ENCODE results near the gene PPIL1.
A peak's percentile ranks its signal among the peaks of the same experiment; 100 is the strongest.

Gene PPIL1

DNA sequence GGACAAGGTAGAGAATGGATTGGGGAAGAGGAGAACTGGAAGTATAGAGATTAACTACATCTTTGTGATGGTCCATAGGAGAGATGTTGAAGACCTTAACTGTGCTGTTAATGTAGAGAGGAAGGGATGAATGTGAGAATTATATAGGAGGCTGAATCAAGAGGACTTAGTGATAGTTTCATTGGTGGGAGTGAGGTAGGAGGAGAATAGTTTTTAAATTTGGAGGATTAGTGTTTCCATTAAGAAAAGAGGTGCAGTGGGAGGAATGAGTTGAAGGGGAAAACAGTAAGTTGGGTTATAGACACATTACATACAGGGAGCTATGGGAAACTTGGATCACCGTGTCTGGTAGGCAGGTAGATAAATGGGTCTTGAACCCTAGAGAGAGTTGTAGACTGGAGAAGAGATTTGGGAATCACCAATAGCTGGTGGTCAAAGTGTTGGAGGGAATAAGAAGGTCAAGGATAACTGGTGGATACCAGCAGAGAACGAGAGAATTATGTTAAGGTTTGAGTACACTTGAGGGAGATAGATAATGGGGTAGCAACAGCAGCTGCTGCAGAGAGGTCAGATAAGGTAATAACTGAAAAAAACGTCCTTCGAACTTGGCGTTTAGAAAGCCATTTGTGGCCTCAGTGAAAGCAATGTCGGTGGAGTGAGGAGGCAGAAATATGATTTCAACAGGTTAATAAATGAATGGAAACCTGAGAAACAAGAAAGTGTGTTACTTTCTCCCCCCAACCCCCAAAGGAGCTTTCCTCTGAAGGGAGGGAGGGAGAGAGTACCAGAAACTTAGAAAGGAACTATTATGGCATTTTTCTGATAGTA, 14.3 kb upstream of the PPIL1 start:
- DNase-seq (ENCODE audit: low read depth in 4 of 4, low spot score in 1 of 4) = no peak

DNA sequence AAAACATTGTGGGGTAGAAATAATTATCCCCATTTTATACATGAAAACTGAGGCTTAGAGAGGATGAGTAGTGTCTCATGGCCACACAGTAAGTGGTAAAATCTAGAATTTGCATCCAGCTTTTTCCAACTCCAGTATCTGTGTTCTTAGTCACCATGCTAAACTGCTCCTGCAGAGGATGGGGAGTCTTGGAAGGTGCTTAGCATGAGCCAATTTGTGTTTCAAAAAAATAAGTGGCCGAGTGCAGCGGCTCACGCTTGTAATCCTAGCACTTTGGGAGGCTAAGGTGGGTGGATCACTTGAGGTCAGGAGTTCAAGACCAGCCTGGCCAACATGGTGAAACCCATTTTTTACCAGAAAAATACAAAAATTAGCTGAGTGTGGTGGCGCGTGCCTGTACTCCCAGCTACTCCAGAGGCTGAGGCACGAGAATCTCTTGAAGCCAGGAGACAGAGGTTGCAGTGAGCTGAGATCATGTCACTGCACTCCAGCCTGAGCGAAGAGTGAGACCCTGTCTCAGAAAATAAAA, 13.6 kb upstream of the PPIL1 start:
- DNase-seq (ENCODE audit: low read depth in 4 of 4, low spot score in 1 of 4) = no peak

DNA sequence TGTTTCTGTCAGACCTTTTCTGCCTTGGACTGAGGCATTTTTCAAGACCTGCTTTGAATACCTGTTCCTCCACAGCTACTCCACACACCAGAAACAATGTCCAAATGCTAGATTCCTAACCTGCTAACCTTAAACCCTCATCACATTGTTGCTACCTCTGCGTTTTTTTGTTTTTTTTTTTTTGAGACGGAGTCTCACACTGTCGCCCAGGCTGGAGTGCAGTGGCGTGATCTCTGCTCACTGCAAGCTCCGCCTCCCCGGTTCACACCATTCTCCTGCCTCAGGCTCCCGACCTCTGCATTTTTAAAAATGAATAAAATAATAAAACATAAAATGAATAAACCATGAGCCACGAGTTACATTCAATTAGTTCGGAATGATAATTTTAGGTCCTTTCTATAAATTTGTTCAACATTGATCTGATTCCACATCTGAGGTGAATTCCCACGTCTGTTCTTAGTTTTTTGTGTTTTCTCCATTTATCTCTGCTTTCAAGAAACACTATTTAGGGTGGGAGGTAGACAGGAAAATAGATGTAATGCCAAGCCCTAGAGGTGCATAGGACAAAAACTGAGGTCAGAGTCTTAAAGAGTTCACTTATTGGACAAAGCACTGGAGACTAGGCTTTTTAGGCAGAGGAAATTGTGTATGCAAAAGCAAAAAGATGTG, 12.5 kb upstream of the PPIL1 start:
- DNase-seq (ENCODE audit: low read depth in 4 of 4, low spot score in 1 of 4) = no peak

DNA sequence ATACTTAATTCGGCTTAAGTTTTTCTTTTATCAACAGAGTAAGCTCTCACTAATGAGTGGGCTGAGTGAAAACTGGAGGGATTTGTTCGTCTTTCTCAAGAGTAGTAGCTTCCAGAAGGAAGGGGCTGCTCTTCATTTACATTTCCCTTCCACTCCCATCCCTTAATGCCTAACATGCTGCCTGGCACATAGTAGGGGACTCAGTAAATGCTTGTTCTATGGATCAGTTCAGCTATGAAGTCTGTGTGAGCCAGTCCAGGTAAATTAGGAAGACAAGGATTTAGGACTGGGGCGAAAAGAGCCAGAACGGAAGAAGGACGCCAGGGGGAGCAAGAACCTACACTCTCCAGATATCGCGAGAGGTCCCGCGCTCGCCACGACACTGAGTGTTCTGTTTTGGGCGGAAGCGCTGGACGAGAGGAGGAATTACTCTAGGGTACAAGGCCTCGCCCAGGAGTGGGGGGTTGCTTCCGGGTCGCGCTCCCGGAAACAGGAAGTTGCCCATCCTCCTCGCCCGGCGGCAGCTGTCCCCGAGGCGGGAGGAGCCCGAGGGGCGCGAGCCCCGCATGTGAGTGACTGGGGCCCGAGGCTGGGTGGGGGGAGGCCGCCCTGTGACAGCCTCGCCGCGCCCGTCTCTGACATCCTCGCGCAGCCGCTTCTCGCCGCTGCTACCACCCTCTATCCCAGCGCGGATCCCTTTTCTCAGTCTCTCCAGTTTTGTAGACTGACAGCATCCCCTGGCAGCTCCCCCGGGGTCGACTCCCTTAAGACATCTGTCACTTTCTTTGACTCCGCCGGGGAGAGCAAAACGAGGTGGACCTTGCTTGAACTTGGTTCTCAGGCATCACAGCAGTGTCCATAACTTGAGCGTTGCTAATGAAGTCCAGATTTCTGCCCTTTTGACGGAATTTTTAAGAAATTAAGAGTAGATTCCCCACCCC, 11.1 kb upstream of the PPIL1 start, which contains the start of gene C6orf89:
C6orf89 (plus strand) TSS at position 492 of the 941 bp plus-strand sequence. CDS start 13,493 bp downstream, outside the sequence.
- peak; percentile 91 to 96 (median 94) for DNase-seq (ENCODE audit: low read depth in 4 of 4, low spot score in 1 of 4)

DNA sequence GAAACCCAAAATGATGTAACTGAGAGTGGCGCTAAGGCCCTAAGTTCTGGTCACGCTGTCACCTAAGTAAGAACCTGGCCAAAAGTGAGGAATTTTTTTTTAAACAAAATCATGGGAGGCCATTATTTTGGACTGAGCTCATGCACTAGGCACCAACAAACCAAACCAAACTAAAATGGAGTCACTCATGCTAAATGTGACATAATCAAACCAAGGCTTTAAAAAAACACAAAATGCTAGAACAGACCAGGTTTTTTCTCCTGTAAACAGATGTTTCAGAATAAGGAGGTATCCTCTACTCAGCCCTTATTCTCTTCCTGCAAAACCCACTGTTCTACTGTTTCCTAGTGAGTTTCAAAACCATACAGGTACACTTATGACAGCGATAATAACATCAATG, 10.0 kb upstream of the PPIL1 start:
- DNase-seq (ENCODE audit: low read depth in 4 of 4, low spot score in 1 of 4) = no peak

DNA sequence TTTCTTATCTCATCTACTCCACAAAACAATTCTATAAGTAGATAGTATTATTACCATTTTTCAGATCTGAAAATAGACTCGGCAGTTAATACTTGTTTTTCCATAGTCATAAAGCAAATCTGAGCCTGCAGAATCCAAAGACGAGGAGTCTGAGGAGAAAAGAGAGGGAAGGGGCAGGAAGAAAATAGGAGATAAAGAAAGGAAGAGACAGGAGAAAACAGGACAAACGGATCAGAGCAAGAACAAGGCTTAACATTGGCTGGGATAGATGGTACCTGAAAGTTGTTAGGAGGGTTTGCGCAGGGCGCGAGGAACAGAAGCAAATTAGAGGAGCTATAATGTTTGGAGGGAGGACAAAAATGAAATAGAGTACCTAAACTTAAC, 639 bp upstream of the PPIL1 start:
- DNase-seq (ENCODE audit: low read depth in 4 of 4, low spot score in 1 of 4) = no peak

DNA sequence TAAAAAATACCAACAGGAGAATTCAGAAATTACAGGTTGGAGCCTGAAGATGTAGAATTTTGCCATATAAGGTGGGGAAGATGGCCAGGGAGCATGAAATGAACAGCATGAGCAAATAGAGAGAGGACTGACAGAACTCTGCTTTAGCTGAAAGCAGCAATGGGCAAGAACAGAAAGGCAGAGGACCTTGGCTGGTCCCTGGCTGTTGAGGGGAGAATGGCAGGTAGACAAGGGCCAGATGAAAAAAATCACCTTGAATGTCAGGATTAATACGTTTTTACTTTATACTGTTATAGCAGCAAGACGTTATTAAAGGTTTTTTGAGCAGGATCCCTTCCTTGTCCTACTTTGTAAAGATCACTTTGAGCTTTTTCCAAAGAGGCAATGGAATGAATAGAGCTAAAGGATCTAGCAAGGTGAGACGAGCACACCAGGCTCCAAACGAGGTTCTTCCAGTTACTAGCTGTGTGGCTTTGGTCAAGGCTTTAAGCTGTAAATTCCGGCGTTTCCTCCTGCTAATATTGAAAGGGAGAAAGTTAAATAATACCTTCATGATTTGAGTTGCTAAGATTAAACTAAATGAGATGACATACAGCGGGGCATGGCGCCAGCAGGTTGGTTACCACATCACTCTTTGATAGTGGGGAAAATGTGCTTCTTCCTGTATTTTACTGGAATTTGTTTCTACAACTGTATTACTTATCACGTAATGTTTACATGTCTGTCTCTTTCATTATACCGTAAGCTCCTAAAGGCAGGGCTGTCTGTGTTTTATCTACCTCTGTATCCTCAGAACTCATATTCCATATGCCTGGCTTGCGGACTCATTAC, 776 bp downstream of the PPIL1 start:
- no peak for DNase-seq (ENCODE audit: low read depth in 4 of 4, low spot score in 1 of 4)

DNA sequence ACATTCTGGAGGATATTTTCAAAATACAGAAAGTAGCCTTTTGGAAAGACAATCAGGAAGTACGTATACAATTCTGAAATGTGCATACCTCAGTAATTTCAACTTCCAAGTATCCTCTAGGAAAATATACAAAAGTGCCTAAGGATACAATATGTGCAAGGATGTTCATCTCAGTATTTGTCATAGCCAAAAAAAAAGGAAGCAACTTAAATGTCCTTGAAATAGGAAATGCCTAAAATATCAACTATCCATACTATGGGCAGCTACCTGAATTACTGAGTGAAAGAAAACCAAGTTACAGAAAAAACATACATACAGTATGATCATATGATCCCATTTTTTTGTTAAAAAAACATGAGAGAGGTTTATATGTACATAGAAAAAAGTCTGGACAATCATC, 1.5 kb downstream of the PPIL1 start:
- DNase-seq (ENCODE audit: low read depth in 4 of 4, low spot score in 1 of 4) = no peak

DNA sequence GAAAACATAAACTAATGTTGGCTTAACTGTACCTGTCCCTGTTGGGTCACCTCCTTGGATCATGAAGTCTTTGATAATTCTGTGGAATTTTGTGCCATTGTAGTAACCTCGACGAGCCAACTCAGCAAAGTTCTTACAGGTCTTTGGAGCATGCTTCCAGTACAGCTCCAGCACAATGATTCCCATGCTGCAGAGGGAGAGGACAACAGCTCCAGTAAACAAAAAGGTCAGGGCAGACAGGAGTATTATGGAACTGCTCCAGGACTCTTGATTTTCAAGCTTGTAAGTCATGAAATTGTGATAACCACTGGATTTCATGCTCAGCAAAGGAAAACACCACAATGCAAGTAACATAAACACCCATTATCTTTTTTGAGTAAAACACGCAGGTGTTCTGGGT, 2.9 kb downstream of the PPIL1 start:
- no peak for DNase-seq (ENCODE audit: low read depth in 4 of 4, low spot score in 1 of 4)

DNA sequence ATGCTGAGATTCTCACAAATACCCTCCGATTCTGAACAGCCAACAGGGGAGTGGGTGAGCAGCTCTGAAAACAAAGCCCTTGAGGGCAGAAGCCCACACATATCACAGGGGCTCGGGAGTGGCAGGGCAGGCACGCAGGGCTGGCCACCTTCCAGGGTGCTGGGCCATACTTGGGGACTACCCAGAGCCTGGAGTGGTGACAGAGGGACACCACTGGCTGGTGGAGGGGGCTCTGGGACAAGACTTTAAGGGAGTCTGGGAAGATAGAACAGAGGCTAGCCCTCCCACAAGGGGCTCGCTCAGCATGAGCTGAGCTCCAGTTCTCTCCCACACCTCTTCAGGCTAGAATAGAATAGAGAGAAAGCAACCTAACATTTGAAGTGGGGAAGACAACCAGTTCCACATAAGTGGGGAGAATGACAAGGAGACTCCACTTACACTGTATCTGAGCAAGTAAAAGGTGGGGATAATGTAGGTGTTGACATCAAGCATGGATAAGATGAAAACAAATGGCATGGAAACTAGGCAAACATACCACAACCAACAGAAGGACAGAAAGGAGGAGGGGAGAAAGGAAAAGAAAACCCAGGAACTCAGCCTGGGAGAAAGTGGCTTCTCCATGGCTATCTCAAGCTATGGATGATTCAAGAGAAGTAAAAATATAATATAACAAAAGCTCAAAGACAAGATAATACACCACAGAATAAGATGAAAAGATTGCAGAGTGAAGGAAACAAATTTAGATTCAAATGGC, 7.0 kb downstream of the PPIL1 start:
- DNase-seq (ENCODE audit: low read depth in 4 of 4, low spot score in 1 of 4) = no peak

DNA sequence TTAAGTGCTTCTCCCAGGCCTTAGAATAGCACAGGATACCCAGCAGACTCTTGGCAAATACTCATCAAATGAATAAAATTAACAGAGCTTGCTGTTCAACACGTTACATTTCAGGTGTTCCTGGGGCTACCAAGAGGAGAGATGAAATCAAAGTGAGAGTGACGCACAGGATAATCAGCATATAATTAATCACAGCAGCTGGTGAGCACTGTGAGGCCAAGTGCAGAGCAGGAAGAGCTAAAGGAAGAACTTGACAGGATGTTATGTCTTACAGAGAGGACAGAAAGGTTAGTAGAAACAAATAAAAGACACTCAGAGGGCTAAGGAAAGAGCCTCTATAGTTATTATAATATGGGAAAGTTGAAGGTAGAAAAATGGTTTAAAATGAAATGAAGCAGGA, 8.8 kb downstream of the PPIL1 start:
- no peak for DNase-seq (ENCODE audit: low read depth in 4 of 4, low spot score in 1 of 4)

DNA sequence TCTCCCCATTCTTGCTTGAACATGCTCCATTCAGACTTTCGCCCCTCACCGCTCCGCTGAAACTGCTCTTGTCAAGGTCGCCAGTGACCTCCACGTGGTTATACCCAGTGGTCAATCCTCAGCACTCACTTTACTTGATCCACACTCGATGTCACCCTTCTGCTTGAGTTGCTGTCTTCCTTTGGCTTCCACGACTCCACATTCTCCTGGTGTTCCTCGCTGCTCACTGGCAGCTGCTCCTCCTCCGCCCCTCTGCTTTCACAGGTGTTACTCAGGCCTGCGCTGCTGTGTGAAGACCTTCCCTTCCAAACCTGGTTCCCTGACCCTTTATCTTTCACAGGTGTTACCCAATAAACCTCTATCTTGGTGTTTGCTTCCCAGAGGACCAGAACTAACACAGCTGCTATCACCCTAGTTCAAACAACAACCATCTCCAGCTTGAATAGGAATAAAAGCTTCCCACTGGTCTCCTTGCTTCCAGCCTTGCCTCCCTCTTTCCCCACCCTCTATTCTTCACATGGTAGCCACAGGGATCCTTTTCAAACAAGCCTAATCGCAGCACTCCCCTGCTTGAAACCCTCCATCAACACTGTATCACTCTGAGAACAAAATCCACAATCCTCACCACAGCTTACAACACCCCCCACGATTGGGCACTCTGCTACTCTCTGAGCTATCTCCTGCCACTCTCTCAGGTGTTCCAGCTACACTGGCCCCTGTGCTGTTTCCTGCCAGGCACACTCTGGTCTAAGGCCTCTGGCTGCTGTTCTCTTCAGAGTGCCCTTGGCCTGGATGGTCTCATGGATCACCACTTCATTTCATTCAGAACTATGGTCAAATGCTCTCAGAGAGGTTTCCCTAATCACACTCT, 10.7 kb downstream of the PPIL1 start:
- no peak for DNase-seq (ENCODE audit: low read depth in 4 of 4, low spot score in 1 of 4)

DNA sequence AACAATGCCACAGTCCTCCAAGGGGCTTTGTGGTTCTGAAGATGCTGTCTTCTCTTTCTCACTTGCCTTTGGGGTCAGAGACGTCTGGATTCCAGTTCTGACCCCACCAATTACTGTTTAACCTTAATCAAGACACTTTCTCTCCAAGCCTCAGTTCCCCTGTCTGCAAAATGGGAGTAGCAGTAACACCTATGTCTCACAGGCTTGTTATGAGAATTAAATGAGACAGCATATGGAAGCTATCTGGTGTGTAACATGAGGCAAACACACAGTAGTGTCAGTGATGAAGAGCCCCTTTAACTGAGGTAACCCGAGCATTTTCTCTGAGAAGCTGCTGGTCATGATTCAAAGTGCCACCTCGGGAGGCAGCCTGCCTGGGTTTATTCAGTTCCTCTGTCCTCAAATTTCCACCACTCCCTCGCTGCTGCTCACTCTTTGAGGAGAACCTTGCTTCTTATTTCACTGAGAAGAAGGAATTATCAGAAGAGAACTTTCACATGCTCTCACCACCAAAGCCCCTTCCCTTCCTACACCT, 11.7 kb downstream of the PPIL1 start:
- DNase-seq (ENCODE audit: low read depth in 4 of 4, low spot score in 1 of 4) = no peak

DNA sequence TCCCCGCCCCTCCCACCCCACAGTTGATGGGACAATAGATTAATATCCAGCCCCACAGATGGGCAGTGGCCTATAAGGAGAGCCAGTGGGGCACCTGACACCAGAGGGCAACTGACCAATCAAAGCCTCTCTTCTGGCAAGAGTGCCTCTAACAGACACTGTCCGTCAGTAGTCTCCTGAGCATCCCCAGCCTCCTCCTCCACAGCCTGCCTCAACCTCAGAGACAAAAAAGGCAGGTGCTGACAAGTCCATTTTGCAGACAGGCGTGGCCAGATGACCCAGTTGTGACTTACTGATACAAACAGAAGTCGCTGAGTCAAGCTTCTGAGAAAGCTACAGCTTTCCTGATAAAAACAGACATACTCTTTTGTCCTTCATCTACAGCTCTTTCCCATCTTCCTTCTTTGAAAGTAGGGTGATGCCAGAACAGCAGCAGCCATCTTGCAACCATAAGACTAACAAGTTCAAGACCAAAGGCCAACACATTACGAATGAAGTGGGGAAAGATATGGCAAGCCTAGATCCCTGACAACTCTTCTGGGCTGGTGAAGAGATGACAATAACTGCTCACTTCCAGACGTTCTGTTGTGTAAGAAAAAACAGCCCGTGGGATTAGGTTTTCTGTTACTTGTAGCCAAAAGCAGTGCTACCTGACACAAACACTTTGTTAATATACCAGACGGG, 12.3 kb downstream of the PPIL1 start:
- DNase-seq (ENCODE audit: low read depth in 4 of 4, low spot score in 1 of 4) = no peak

DNA sequence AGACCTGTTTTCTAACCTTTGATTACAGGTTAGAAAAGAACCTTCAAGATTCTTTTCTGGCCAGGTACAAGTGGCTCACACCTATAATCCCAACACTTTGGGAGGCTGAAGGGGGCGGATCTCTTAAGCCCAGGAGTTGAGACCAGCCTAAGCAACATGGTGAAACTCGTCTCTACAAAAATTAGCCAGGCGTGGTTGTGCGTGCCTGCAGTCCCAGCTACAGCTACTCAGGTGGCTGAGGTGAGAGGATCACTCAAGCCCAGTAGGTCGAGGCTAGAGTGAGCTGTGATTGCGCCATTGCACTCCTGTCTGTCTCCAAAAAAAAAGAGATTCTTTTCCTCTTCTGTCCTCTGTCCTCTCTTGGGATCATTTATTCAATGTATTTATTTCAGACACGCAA, 14.5 kb downstream of the PPIL1 start:
- DNase-seq (ENCODE audit: low read depth in 4 of 4, low spot score in 1 of 4) = no peak

DNA sequence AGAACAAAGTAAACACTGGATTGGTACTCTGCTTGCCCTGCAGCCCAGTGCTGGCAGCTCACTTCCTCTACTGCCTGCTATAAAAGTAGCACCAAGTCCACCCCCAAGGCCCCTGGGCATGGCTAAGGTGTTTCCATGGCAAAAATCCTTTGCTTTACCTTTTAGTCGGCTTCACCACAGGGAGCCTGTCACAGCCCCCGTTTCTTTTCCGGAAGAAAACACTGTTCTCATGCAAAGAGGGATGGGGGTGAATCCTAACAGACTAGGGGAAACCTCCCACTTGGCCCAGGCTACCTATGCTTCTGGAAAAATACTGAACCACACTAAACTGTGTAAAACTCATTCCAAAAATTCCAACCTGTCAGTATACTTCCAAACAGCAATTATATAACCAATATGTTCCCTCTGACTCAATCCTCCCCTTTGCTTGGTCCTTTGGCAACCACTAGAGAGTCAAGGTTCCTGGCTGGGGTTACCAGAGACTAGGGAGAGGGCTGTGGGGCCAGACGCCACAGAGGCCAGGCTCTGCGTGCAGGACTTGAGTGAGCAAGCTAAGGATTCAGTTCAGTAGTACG, 16.1 kb downstream of the PPIL1 start:
- DNase-seq (ENCODE audit: low read depth in 4 of 4, low spot score in 1 of 4) = no peak

DNA sequence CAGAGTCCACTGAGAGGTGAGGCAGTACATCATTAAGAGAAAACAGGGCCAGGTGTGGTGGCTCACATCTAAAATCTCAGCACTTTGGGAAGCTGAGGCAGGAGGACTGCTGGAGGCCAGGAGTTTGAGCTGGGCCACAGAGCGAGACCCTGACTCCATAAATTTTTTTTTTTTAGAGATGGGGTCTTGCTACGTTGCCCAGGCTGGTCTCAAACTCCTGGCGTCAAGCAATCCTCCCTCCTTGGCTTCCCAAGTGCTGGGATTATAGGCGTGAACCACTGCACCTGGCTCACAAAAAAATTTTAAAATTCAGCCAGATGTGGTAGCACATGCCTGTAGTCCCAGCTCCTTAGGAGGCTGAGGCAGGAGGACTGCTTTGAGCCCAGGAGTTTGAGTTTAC, 17.3 kb downstream of the PPIL1 start:
- no peak for DNase-seq (ENCODE audit: low read depth in 4 of 4, low spot score in 1 of 4)

DNA sequence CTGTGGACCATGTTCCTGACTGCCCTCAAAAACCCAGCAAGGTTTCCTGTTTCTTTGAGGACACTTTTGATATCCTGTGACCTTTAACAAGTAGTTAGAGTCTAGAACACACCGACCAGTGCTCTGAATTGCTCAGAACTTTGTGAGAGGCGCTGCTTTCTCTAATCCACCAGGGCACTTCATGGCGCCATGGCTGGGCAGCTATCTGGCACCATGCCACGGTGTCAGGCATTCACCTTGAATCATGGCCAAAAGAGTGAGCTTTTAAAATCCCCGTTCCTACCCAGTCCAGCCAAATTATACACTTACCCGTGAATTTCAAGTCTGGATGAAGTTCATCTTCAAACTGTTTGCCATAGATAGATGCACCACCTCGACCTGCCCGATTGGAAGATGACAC, 18.3 kb downstream of the PPIL1 start:
- DNase-seq (ENCODE audit: low read depth in 4 of 4, low spot score in 1 of 4) = no peak
